ENCODE results near the gene TRIM37. TPM values are rescaled to one million over a fixed set of nuclear protein-coding genes. Genes with fewer than 3 reads are reported as not detected.
A peak's percentile ranks its signal among the peaks of the same experiment; 100 is the strongest.

Gene TRIM37
- polyA plus RNA-seq, 1 experiment, result 20.9 TPM

- Histone ChIP-seq H3K4me3 (ENCODE audit: low read depth, low read length) (no peak overlapping the region), H3K36me3 (ENCODE audit: control insufficient read depth, insufficient read depth, low read length) (no peaks in the 10 kb centered on the region), H3K27me3 (ENCODE audit: control insufficient read depth, insufficient read depth, low read length) (no peaks in the 10 kb centered on the region)
- DNase-seq (ENCODE audit: low read depth), result no peak
- ChIA-PET POLR2A (no interaction called here), CTCF (interaction anchor here (1.3 to 6.2 kb wide), 5 partner anchors 43 to 484 kb away, joined by 3 to 45 read pairs (median 22); no protein-coding TSS in a partner anchor)
- no peak for TF ChIP-seq CTCF (IDR thresholded peaks at IDR 0.05; ENCODE audit: insufficient read depth, low read depth, low read length)
Measured at GRCh38 chr17:59002848-59003247, 103.8 kb downstream of the TRIM37 start.

- POLR2A ChIA-PET, result no interaction called here
Measured at GRCh38 chr17:59002126-59002525, 104.6 kb downstream of the TRIM37 start.

GRCh38 chr17:59001158-59001814, 105.4 kb downstream of the TRIM37 start:
- H3K36me3 ChIP-seq (ENCODE audit: control insufficient read depth, insufficient read depth, low read length), result peaks cover 2% of the 10 kb centered on the region; the same call in 1 of the 2 replicates
- TF ChIP-seq CTCF (IDR thresholded peaks at IDR 0.05; ENCODE audit: insufficient read depth, low read depth, low read length), result no peak
- peak; percentile 12 for DNase-seq (ENCODE audit: low read depth)
- CTCF ChIA-PET, result interaction anchor here (6.2 kb wide), 1 partner anchor 482 kb away, joined by 45 read pairs; no protein-coding TSS in a partner anchor
- no peaks in the 10 kb centered on the region for H3K27me3 ChIP-seq (ENCODE audit: control insufficient read depth, insufficient read depth, low read length)
- no peak overlapping the region for H3K4me3 ChIP-seq (ENCODE audit: low read depth, low read length)
- POLR2A ChIA-PET, result no interaction called here

More at GRCh38 chr17:59002126-59002525, 104.6 kb downstream of the TRIM37 start:
- H3K27me3 ChIP-seq (ENCODE audit: control insufficient read depth, insufficient read depth, low read length), result no peaks in the 10 kb centered on the region
- no peak for DNase-seq (ENCODE audit: low read depth)
- no peak overlapping the region for H3K4me3 ChIP-seq (ENCODE audit: low read depth, low read length)
- H3K36me3 ChIP-seq (ENCODE audit: control insufficient read depth, insufficient read depth, low read length), result peaks cover 2% of the 10 kb centered on the region; the same call in 1 of the 2 replicates
- CTCF ChIA-PET, result interaction anchor here (1.7 to 6.2 kb wide), 4 partner anchors 291 to 483 kb away, joined by 3 to 45 read pairs (median 30); no protein-coding TSS in a partner anchor
- no peak for TF ChIP-seq CTCF (IDR thresholded peaks at IDR 0.05; ENCODE audit: insufficient read depth, low read depth, low read length)

- no peak for TF ChIP-seq CTCF (IDR thresholded peaks at IDR 0.05; ENCODE audit: insufficient read depth, low read depth, low read length)
- ChIA-PET POLR2A (no interaction called here), CTCF (no interaction called here)
- Histone ChIP-seq H3K27me3 (ENCODE audit: control insufficient read depth, insufficient read depth, low read length) (no peaks in the 10 kb centered on the region), H3K36me3 (ENCODE audit: control insufficient read depth, insufficient read depth, low read length) (peaks cover 2% of the 10 kb centered on the region; the same call in 1 of the 2 replicates), H3K4me3 (ENCODE audit: low read depth, low read length) (no peak overlapping the region)
- DNase-seq (ENCODE audit: low read depth), result no peak
Measured at GRCh38 chr17:59000022-59000421, 106.7 kb downstream of the TRIM37 start.

- CTCF ChIA-PET, result interaction anchor here (0.7 kb wide), 1 partner anchor 341 kb away, joined by 3 read pairs; no protein-coding TSS in a partner anchor
- Histone ChIP-seq H3K4me3 (ENCODE audit: low read depth, low read length) (no peak overlapping the region), H3K27me3 (ENCODE audit: control insufficient read depth, insufficient read depth, low read length) (no peaks in the 10 kb centered on the region), H3K36me3 (ENCODE audit: control insufficient read depth, insufficient read depth, low read length) (peaks cover 2% of the 10 kb centered on the region; the same call in 1 of the 2 replicates)
- POLR2A ChIA-PET, result no interaction called here
- DNase-seq (ENCODE audit: low read depth), result no peak
- no peak for TF ChIP-seq CTCF (IDR thresholded peaks at IDR 0.05; ENCODE audit: insufficient read depth, low read depth, low read length)
Measured at GRCh38 chr17:58999500-58999899, 107.2 kb downstream of the TRIM37 start.
